Measurements from ENCODE around the gene PTPN3.
A peak's percentile ranks its signal among the peaks of the same experiment; 100 is the strongest.
"Not testable (repeated sequence)": the region's sequence is repeated elsewhere in the genome, so short reads cannot be mapped to it uniquely, and the experiment has no call there.

PTPN3 gene

DNA sequence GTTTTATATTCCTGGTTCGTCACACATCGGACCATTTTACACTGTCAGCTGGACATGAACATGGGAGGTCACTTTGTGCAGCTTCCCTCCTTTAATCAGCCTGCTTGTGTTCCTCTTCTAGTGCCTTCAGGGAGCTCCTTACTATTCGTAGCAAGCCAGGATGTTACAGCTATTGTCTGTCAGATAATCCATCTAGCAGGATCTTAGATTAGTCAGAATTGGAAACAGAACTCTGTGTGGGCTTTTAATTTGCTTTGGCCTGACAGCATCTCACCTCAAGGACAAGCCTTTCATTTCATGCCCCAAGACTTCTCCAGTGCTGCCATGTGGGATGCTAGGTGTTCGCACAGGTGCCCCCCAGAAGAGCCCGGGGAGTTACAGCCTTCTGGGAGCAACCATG is 147.1 kb downstream of the PTPN3 start:
- DNase-seq (ENCODE audit: low read depth), result peak; percentile 8
- H3K4me3 ChIP-seq (ENCODE audit: low read depth, low read length), result no peak overlapping the region
- TF ChIP-seq CTCF (IDR thresholded peaks at IDR 0.05; ENCODE audit: insufficient read depth, low read depth, low read length, missing control alignments), result no peak

DNA sequence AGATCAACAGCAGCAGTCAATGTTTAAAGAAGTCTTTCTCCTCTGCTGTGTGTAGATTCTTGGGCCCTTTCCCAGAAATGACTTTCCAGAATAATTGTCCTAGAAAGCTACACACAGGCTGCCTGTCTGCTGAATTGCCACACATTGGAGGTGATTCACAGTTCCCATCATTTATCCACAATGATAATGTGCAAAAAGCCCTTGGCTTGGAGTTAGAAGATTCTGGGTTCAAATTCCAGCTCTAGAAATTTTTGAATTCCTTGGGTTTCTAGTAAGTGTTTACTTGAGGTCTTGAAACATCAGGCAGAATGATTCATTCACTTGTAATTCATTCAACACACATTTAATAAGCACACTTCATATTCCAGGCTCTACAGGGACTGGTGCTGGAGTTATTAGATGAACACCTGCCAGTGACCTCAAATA is 148.7 kb downstream of the PTPN3 start:
- no peak overlapping the region for H3K4me3 ChIP-seq (ENCODE audit: low read depth, low read length)
- TF ChIP-seq CTCF (IDR thresholded peaks at IDR 0.05; ENCODE audit: insufficient read depth, low read depth, low read length, missing control alignments), result no peak
- DNase-seq (ENCODE audit: low read depth), result no peak

DNA sequence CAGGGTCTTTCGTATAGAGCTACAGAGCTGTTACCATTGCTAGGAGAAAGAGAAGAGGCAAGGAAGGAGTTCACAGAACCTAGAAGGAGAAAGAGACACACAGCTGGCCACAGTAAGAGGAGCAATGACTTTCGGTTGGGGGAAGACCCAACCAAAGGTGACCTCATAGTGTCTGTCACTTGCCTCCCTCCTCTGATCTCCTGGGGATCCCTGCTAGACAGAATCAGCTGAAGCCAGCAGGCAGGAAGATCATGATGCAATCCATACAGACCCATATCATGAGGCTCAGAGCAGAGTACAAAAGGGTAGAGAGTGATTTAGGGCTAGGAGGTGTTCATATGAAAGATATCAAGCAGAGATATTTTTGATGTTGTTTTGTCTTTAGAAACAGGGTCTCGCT is 151.2 kb downstream of the PTPN3 start:
- no peak overlapping the region for H3K4me3 ChIP-seq (ENCODE audit: low read depth, low read length)
- no peak for TF ChIP-seq CTCF (IDR thresholded peaks at IDR 0.05; ENCODE audit: insufficient read depth, low read depth, low read length, missing control alignments)
- DNase-seq (ENCODE audit: low read depth), result peak; percentile 9

- no peak for DNase-seq (ENCODE audit: low read depth)
- no peak overlapping the region for H3K4me3 ChIP-seq (ENCODE audit: low read depth, low read length)
- no peak for TF ChIP-seq CTCF (IDR thresholded peaks at IDR 0.05; ENCODE audit: insufficient read depth, low read depth, low read length, missing control alignments)
These were observed 153.2 kb downstream of the PTPN3 start for GRCh38 chr9:109344866-109345265.

GRCh38 chr9:109342878-109343277 is 155.2 kb downstream of the PTPN3 start:
- no peak for TF ChIP-seq CTCF (IDR thresholded peaks at IDR 0.05; ENCODE audit: insufficient read depth, low read depth, low read length, missing control alignments)
- no peak overlapping the region for H3K4me3 ChIP-seq (ENCODE audit: low read depth, low read length)
- DNase-seq (ENCODE audit: low read depth), result no peak

GRCh38 chr9:109341561-109341960 is 156.5 kb downstream of the PTPN3 start:
- no peak for DNase-seq (ENCODE audit: low read depth)
- TF ChIP-seq CTCF (IDR thresholded peaks at IDR 0.05; ENCODE audit: insufficient read depth, low read depth, low read length, missing control alignments), result no peak
- H3K4me3 ChIP-seq (ENCODE audit: low read depth, low read length), result no peak overlapping the region

DNA sequence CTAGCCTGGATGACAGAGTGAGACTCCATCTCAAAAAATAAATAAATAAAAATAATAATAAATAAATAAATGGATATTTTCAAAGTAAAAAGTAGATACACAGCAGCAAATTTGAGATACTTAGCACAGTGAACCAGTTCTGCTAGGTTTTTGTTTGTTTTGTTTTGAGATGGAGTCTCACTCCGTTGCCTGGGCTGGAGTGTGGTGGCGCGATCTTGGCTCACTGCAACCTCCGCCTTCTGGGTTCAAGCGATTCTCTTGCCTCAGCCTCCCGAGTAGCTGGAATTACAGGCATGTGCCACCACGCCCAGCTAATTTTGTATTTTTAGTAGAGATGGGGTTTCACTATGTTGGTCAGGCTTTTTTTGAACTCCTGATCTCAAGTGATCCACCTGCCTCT is 157.1 kb downstream of the PTPN3 start:
- DNase-seq (ENCODE audit: low read depth), result not testable (repeated sequence)

More for the DNA sequence above, 157.1 kb downstream of the PTPN3 start:
- H3K4me3 ChIP-seq (ENCODE audit: low read depth, low read length), result not testable (repeated sequence)
